Superior temporal gyrus (tissue), 1 donor: Measurements from ENCODE around the gene GUCY1A1.
A peak's percentile ranks its signal among the peaks of the same experiment; 100 is the strongest.

ENCODE experiments used
- DNase-seq: peaks from one replicate; pipeline ENCODE4 v3.0.0-alpha.2; 2016; ENCODE audit errors: extremely low spot score

Gene GUCY1A1

DNA sequence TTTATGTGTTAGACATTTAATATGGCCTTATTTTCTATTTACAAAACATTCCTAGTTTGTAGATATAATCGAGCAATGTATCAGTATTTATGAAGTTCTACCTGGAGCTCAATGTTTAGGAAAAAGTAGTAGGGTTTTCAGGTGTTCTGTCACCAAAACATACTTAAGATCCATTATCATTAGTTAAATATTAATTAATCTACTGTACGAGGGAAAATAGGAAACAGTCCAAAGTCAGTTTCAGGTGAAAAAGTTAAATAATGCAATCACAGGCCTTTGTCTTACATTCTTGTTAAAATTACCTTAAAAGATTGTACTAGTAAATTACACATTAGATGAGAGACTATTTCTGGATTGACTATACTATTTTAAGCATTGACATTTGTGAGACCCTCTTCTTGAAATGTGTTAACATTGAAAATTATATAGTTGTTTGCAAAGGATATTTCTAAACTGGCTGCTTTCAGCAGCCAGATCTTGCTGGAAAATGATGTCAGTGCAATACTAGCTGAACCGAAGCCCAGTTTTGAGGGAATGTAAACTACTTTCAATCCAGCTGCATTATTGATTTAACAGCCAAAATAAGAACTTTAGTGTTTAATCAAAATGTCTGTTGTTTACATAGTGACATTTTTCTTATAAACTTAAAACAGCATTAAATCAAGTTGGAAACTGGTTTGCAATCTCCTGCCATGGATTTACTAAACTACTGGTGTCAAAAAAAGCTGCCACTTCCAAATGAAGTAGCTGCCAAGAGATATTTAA, 111.5 kb downstream of the GUCY1A1 start:
- peak; percentile 73 for DNase-seq

GRCh38 chr4:155780775-155781174, 114.1 kb downstream of the GUCY1A1 start:
- DNase-seq = no peak

GRCh38 chr4:155781249-155781831, 114.7 kb downstream of the GUCY1A1 start:
- no peak for DNase-seq
